OCI-LY1 (cell line): ENCODE data around the gene AMBRA1.

Source experiments
- EZH2 ChIP-seq: fragments of 200-600 bp; sonication (generic), shearing (Covaris generic); IDR thresholded peaks from 2 replicates; pipeline ENCODE4 v1.8.0; 2017; ENCODE audit warnings: borderline replicate concordance, mixed run types, mild to moderate bottlenecking, antibody characterized with exemption, low read length, moderate library complexity, mixed read lengths
- TF ChIP-seq, protein P1 (sequence below): fragments of 200-600 bp; sonication (generic), shearing (Covaris generic); IDR thresholded peaks from 2 replicates; pipeline ENCODE4 v1.5.1; 2017; ENCODE audit warnings: mild to moderate bottlenecking, antibody characterized with exemption, low read length, moderate library complexity, mixed read lengths

DNA sequence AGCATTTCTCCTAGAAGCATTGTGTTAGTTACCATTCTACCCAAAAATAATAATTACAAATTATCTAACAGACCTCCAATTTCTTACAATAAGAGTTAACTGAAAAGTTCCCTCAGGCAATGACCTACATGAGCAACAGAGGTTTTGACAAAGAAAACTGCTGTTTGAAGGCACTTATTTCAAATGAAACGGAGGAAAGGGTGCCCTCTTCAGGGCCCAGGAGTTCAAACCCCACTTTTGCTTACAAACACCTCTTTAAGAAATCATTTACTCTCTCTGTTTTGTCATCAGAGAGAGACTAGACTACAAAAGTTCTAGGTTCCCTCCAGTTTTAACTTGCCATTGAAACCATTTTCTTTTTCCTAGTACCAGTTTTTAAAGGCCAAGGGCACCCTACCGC, 56.7 kb downstream of the AMBRA1 start:
- TF ChIP-seq, protein P1, sequence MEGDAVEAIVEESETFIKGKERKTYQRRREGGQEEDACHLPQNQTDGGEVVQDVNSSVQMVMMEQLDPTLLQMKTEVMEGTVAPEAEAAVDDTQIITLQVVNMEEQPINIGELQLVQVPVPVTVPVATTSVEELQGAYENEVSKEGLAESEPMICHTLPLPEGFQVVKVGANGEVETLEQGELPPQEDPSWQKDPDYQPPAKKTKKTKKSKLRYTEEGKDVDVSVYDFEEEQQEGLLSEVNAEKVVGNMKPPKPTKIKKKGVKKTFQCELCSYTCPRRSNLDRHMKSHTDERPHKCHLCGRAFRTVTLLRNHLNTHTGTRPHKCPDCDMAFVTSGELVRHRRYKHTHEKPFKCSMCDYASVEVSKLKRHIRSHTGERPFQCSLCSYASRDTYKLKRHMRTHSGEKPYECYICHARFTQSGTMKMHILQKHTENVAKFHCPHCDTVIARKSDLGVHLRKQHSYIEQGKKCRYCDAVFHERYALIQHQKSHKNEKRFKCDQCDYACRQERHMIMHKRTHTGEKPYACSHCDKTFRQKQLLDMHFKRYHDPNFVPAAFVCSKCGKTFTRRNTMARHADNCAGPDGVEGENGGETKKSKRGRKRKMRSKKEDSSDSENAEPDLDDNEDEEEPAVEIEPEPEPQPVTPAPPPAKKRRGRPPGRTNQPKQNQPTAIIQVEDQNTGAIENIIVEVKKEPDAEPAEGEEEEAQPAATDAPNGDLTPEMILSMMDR = no peak
- TF ChIP-seq EZH2 = no peak
